Uterus (tissue), 2 donors: ENCODE measurements around the gene ASPA.

ENCODE experiments used
- CTCF ChIP-seq, 4 experiments: fragments of 200-600 bp in 2 of 4; fragments of 450-650 bp in 2 of 4; sonication (generic) in 2 of 4; IDR thresholded peaks; one replicate each; pipeline ENCODE4 v1.5.1; 2016 to 2019; ENCODE audit warnings: antibody characterized with exemption in 4 of 4, mild to moderate bottlenecking in 2 of 4, moderate library complexity in 1 of 4
- POLR2A ChIP-seq, 2 donors: fragments of 450-650 bp; IDR thresholded peaks; one replicate each; pipeline ENCODE4 v1.6.1; 2016; ENCODE audit warnings: antibody characterized with exemption in 2 of 2, mild to moderate bottlenecking in 1 of 2, moderate library complexity in 1 of 2

- TF ChIP-seq CTCF (IDR thresholded peaks at IDR 0.05) = no peak
- no peak for TF ChIP-seq POLR2A (IDR thresholded peaks at IDR 0.05)
These were observed 51.7 kb downstream of the ASPA start for GRCh38 chr17:3527468-3527867.
